Skin of body (tissue), 2 donors: Measurements from ENCODE around the gene MAGEF1. TPM values are rescaled to one million over a fixed set of nuclear protein-coding genes. Genes with fewer than 3 reads are reported as not detected.
A peak's percentile ranks its signal among the peaks of the same experiment; 100 is the strongest.
"Not testable (repeated sequence)": the region's sequence is repeated elsewhere in the genome, so short reads cannot be mapped to it uniquely, and the experiment has no call there.

Experiments used
- DNase-seq: peaks from one replicate; lab custom pipeline; 2025; lab: John Stamatoyannopoulos, UW
- total RNA-seq: library from RNA; depleted of rRNA; stranded (reverse); fragments of >200 nt; gene quantifications from one replicate; pipeline ENCODE4 v1.2.3, GENCODE V29; 2014

Gene MAGEF1
- total RNA-seq, 1 donor from 2014 or later, result 21.3 TPM

GRCh38 chr3:184743248-184743647, 31.4 kb upstream of the MAGEF1 start:
- no peak for DNase-seq

GRCh38 chr3:184742676-184743135, 30.8 kb upstream of the MAGEF1 start:
- no peak for DNase-seq

GRCh38 chr3:184741798-184742675, 30.2 kb upstream of the MAGEF1 start:
- DNase-seq, result no peak

- no peak for DNase-seq
Measured at GRCh38 chr3:184741259-184741556, 29.3 kb upstream of the MAGEF1 start.

- DNase-seq, result no peak
Measured at GRCh38 chr3:184740509-184741258, 28.8 kb upstream of the MAGEF1 start.

- DNase-seq, result no peak
Measured at GRCh38 chr3:184739594-184740505, 28.0 kb upstream of the MAGEF1 start.

- no peak for DNase-seq
Measured at GRCh38 chr3:184738982-184739381, 27.1 kb upstream of the MAGEF1 start.

GRCh38 chr3:184738506-184738890, 26.6 kb upstream of the MAGEF1 start:
- DNase-seq, result no peak

- no peak for DNase-seq
Measured at GRCh38 chr3:184737641-184738505, 26.0 kb upstream of the MAGEF1 start.

GRCh38 chr3:184737063-184737462, 25.2 kb upstream of the MAGEF1 start:
- DNase-seq, result no peak

GRCh38 chr3:184734903-184735701, 23.2 kb upstream of the MAGEF1 start:
- DNase-seq, result no peak

- DNase-seq, result no peak
Measured at GRCh38 chr3:184733971-184734608, 22.2 kb upstream of the MAGEF1 start.

GRCh38 chr3:184733181-184733580, 21.3 kb upstream of the MAGEF1 start:
- no peak for DNase-seq

- DNase-seq, result no peak
Measured at GRCh38 chr3:184731786-184732537, 20.1 kb upstream of the MAGEF1 start.

- DNase-seq, result no peak
Measured at GRCh38 chr3:184730924-184731323, 19.1 kb upstream of the MAGEF1 start.

- DNase-seq, result not testable (repeated sequence)
Measured at GRCh38 chr3:184729154-184729553, 17.3 kb upstream of the MAGEF1 start.

- no peak for DNase-seq
Measured at GRCh38 chr3:184728010-184728527, 16.2 kb upstream of the MAGEF1 start.

- DNase-seq, result peak; percentile 71
Measured at GRCh38 chr3:184727357-184728009, 15.6 kb upstream of the MAGEF1 start.
